A673 (cell line): ENCODE measurements around the gene IKBKE. TPM values are rescaled to one million over a fixed set of nuclear protein-coding genes. Genes with fewer than 3 reads are reported as not detected.
A peak's percentile ranks its signal among the peaks of the same experiment; 100 is the strongest.

ENCODE experiments used
- Bru-seq: library from RNA; stranded (reverse); fragments of 400-500 nt; gene quantifications from one replicate; lab custom pipeline; 2021; lab: Mats Ljungman, UMichigan
- BruChase-seq, 2 experiments: library from RNA; stranded (reverse); fragments of 400-500 nt; gene quantifications; one replicate each; lab custom pipeline; 2021; lab: Mats Ljungman, UMichigan
- BruUV-seq: library from RNA; stranded (reverse); fragments of 400-500 nt; replicated peaks from 2 replicates; lab custom pipeline; 2021; lab: Mats Ljungman, UMichigan
- CTCF ChIA-PET: fragments of 300-600 bp; sonication (Branson Sonifier 250); formaldehyde crosslinking; loops from one replicate; lab custom pipeline; 2022; ENCODE audit warnings: antibody characterized with exemption; lab: Charles Lee
- POLR2A ChIA-PET: fragments of 300-600 bp; sonication (Branson Sonifier 250); formaldehyde crosslinking; loops from one replicate; lab custom pipeline; 2022; ENCODE audit warnings: antibody characterized with exemption; ENCODE audit not compliant: low non-redundant PET; lab: Charles Lee
- DNase-seq: peaks from one replicate; pipeline ENCODE4 v3.0.0-alpha.2; 2015; ENCODE audit warnings: low spot score
- H3K27ac ChIP-seq: fragments of 200-600 bp; sonication (generic); 2 replicates; pipeline ENCODE4 v1.5.1; 2016; ENCODE audit warnings: mixed run types, low read depth, mild to moderate bottlenecking, mixed read lengths, antibody characterized with exemption, low read length; ENCODE audit not compliant: poor library complexity, severe bottlenecking
- H3K27me3 ChIP-seq: fragments of 200-600 bp; sonication (generic); replicated peaks from 2 replicates; pipeline ENCODE4 v1.6.1; 2017; ENCODE audit warnings: mixed run types, low read depth, mild to moderate bottlenecking, mixed read lengths, antibody characterized with exemption, low read length; ENCODE audit not compliant: insufficient read depth, poor library complexity
- H3K36me3 ChIP-seq: fragments of 200-600 bp; sonication (generic); 2 replicates; pipeline ENCODE4 v1.6.1; 2016; ENCODE audit warnings: mixed run types, mild to moderate bottlenecking, mixed read lengths, antibody characterized with exemption, low read length; ENCODE audit not compliant: insufficient read depth, poor library complexity, severe bottlenecking
- H3K4me1 ChIP-seq: fragments of 200-600 bp; sonication (generic); 2 replicates; pipeline ENCODE4 v1.6.1; 2017; ENCODE audit warnings: mixed run types, mild to moderate bottlenecking, mixed read lengths, antibody characterized with exemption, low read length; ENCODE audit not compliant: insufficient read depth, poor library complexity, severe bottlenecking
- H3K4me3 ChIP-seq: fragments of 200-600 bp; sonication (generic); 2 replicates; pipeline ENCODE4 v1.5.1; 2016; ENCODE audit warnings: low read depth, mixed run types, mild to moderate bottlenecking, mixed read lengths, low read length; ENCODE audit not compliant: poor library complexity, severe bottlenecking
- H3K9me3 ChIP-seq: fragments of 200-600 bp; sonication (generic); 2 replicates; pipeline ENCODE4 v1.6.1; 2016; ENCODE audit warnings: mixed run types, low read depth, mild to moderate bottlenecking, mixed read lengths, antibody characterized with exemption, low read length; ENCODE audit not compliant: poor library complexity, severe bottlenecking
- EZH2 ChIP-seq: fragments of 200-600 bp; sonication (generic); IDR thresholded peaks from 2 replicates; pipeline ENCODE4 v1.6.1; 2017; ENCODE audit warnings: borderline replicate concordance, low read depth, mild to moderate bottlenecking, mixed read lengths, antibody characterized with exemption, low read length; ENCODE audit not compliant: poor library complexity, severe bottlenecking
- intact Hi-C: fragments of 100-400 bp; cut with micrococcal nuclease; formaldehyde crosslinking; loops from one replicate; pipeline ENCODE4 v1.10.0; 2022; ENCODE audit not compliant: unreplicated experiment
- long read RNA-seq: library from polyadenylated mRNA; stranded (forward); transcript quantifications from one replicate; pipeline ENCODE4 v2.0.0, GENCODE V29; 2022
- total RNA-seq: library from RNA; stranded (reverse); gene quantifications from 2 replicates; pipeline ENCODE4 v1.2.3, GENCODE V29; 2021
- TF ChIP-seq, protein P1 (sequence below): fragments of 300-800, 200-600 bp; sonication (generic); conservative IDR thresholded peaks from 2 replicates; pipeline ENCODE4 v1.5.1; 2017; ENCODE audit warnings: low read depth, mild to moderate bottlenecking, antibody characterized with exemption, low read length, moderate library complexity, mixed read lengths

Gene IKBKE
- 2.3 and 2.9 TPM in 2 replicates for total RNA-seq
- Bru-seq, nascent RNA = percentile 34 among the genes with signal in this experiment
- percentile 34 among the genes with signal in this experiment for BruChase-seq, experiment 1, labeled RNA remaining after a 2-hour chase
- BruChase-seq, experiment 2, labeled RNA remaining after a 6-hour chase = percentile 34 among the genes with signal in this experiment
- long read RNA-seq, partial matches to known transcripts = 1 of 11 reads
- long read RNA-seq, other reads (novel, unspliced or antisense) = 4 of 11 reads

DNA sequence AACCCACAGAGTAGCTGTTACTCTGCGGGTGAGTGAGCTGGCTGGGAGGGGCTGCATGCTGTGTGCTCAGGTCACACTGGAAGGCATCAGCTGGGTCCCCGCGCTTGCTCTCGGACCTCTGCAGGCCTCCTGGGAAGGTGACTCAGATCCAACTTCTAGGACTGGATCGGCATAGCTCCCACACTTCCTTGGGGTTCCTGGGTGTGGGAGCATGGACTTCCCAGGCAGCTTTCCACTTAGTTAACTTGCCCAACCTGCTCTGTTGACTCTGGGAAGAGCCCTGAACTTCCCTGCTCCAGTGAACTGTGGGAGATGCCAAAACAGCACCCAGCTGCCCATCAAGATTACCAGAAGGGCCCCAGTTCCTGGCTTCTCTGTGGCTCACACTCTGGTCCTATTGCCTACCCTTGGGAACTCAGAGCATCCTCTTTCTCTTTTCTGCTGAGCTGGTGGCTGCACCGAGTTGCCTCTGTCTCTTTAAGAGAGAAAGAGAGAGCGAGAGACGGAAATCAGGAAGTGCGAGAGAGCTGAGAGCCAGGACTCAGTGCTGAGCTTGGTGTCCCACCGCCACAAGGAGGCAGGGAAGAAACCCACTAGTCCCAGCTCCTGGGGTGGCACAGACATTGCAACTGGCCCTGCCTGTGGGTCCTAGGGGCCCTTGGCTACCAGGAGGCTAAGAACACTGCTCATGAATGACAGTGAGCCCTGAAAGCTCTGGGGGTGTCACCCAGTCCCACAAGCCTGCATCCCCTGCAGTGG, at the start of gene IKBKE:
IKBKE (plus strand) TSS at position 544 of the 759 bp plus-strand sequence. CDS start 2,752 bp downstream, outside the sequence.
- no peaks in the 10 kb centered on the region for H3K36me3 ChIP-seq
- no peaks in the 10 kb centered on the region for H3K9me3 ChIP-seq
- ChIA-PET CTCF (interaction anchor here (1.2 to 2.2 kb wide), 2 partner anchors 9 to 10 kb away, joined by 3 to 15 read pairs; no protein-coding TSS in a partner anchor), POLR2A (interaction anchor here (0.5 to 0.6 kb wide), 2 partner anchors 20 to 142 kb away, joined by 3 to 34 read pairs; partner anchors contain the start of gene EIF2D)
- TF ChIP-seq EZH2 = no peak
- TF ChIP-seq, protein P1, sequence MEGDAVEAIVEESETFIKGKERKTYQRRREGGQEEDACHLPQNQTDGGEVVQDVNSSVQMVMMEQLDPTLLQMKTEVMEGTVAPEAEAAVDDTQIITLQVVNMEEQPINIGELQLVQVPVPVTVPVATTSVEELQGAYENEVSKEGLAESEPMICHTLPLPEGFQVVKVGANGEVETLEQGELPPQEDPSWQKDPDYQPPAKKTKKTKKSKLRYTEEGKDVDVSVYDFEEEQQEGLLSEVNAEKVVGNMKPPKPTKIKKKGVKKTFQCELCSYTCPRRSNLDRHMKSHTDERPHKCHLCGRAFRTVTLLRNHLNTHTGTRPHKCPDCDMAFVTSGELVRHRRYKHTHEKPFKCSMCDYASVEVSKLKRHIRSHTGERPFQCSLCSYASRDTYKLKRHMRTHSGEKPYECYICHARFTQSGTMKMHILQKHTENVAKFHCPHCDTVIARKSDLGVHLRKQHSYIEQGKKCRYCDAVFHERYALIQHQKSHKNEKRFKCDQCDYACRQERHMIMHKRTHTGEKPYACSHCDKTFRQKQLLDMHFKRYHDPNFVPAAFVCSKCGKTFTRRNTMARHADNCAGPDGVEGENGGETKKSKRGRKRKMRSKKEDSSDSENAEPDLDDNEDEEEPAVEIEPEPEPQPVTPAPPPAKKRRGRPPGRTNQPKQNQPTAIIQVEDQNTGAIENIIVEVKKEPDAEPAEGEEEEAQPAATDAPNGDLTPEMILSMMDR = peak; percentile 43
- no peaks in the 10 kb centered on the region for H3K27me3 ChIP-seq
- H3K4me1 ChIP-seq = peaks cover 33% of the 10 kb centered on the region
- DNase-seq = peak; percentile 71
- BruUV-seq = no TSS peak
- peak within 1 kb of the TSS; percentile 42 for H3K27ac ChIP-seq
- intact Hi-C loops = loop anchor here (10.0 kb wide), 1 partner anchor 515 kb away; no protein-coding TSS in a partner anchor
- H3K4me3 ChIP-seq = peak within 1 kb of the TSS; percentile 47

DNA sequence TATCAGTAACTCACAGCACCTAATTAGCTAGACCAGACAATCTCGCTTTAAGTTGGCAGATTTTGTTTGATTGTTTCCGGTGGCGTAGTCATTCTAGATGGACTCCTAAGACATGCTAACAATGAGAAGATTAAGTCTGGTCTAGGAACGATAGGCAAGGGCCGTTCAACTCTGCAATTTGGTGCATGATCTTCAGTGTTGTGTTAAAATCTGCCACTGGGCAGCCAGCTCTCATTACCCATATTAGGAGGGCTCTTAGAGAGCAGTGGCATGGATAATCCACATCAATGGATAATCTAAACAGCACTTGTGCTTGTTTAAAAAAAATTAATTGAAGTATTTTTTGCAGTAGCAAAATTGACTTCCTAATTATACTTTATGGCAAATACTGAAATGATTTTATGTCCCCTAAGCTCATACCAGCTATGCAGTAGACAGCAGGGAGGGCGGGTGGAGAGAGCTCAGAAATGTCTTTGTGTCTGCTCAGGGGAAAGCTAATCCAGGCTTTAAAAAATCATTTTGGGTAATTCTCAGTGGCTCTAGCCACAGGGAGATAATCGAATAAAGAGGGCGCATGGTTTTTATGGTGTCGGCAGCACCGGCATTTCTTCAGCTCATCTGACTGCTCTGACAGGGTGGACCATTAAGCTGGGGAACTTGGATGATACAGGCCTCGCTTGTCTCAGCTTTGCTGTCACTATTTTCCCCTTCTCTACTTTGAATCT, 48.5 kb upstream of the IKBKE start:
- Histone ChIP-seq H3K4me3 (no peak overlapping the region), H3K27me3 (no peaks in the 10 kb centered on the region), H3K36me3 (peaks cover 11% of the 10 kb centered on the region), H3K4me1 (peaks cover 3% of the 10 kb centered on the region), H3K27ac (no peak overlapping the region), H3K9me3 (no peaks in the 10 kb centered on the region)
- ChIA-PET CTCF (no interaction called here), POLR2A (no interaction called here)
- intact Hi-C loops = no loop called here
- no peak for TF ChIP-seq EZH2
- TF ChIP-seq, protein P1 = no peak
- no TSS peak for BruUV-seq
- DNase-seq = peak; percentile 33

DNA sequence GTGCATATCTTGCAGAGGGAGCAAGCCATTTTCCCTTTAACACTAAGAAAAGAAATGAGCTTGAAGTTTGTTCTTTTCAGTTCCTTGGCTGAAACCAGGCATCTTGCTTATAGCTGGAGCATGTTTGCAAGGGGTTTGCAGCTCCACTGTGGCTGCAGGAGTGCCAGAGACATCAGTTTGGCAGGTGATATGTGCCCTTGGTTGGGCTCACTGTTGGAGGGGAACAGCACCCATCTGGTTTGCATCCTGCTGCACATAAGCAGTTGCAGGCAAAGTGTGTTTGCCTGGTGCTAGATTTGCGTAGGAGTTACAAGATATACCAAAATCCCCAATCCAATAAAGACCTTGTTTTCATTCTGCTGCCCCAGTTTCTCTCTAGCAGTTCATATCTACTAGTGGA, 47.8 kb upstream of the IKBKE start:
- no peaks in the 10 kb centered on the region for H3K27me3 ChIP-seq
- intact Hi-C loops = no loop called here
- ChIA-PET POLR2A (no interaction called here), CTCF (no interaction called here)
- TF ChIP-seq, protein P1 = no peak
- no peak for TF ChIP-seq EZH2
- peaks cover 9% of the 10 kb centered on the region for H3K36me3 ChIP-seq
- no TSS peak for BruUV-seq
- DNase-seq = no peak
- H3K27ac ChIP-seq = no peak overlapping the region
- H3K4me3 ChIP-seq = no peak overlapping the region
- H3K9me3 ChIP-seq = no peaks in the 10 kb centered on the region
- H3K4me1 ChIP-seq = no peaks in the 10 kb centered on the region
